HG02588 (cell line): ENCODE results near the gene TTLL10.

Source experiments
- ATAC-seq: cut with Tn5 transposase; IDR thresholded peaks from one replicate; pipeline ENCODE4 v1.9.1; 2021; ENCODE audit warnings: mild to moderate bottlenecking, moderate library complexity; ENCODE audit not compliant: unreplicated experiment

The TTLL10 gene

GRCh38 chr1:1244192-1244811, 70.6 kb downstream of the TTLL10 start:
- ATAC-seq: no peak

GRCh38 chr1:1245178-1245816, 71.6 kb downstream of the TTLL10 start:
- ATAC-seq: no peak

GRCh38 chr1:1245817-1246576, 72.3 kb downstream of the TTLL10 start:
- no peak for ATAC-seq

- ATAC-seq: no peak
Measured at GRCh38 chr1:1246577-1247340, 73.1 kb downstream of the TTLL10 start, which contains the start of gene C1QTNF12. Gene C1QTNF12, minus strand, starts transcription at chr1:1246722. Its CDS starts 32 bp downstream, at chr1:1246690.

- no peak for ATAC-seq
Measured at GRCh38 chr1:1247341-1247913, 73.7 kb downstream of the TTLL10 start.
